ENCODE measurements around the gene PITX2.
A peak's percentile ranks its signal among the peaks of the same experiment; 100 is the strongest.

The PITX2 gene

GRCh38 chr4:110616238-110617074 is 6.4 kb downstream of the PITX2 start:
- DNase-seq (no peak), ATAC-seq (replicated peaks) (no peak)
- peaks cover 3% of the 10 kb centered on the region for H3K36me3 Mint-ChIP-seq (ENCODE audit: insufficient read depth)
- H3K27ac Mint-ChIP-seq: no peak overlapping the region
- no peaks in the 10 kb centered on the region for H3K9me3 Mint-ChIP-seq
- no peak overlapping the region for H3K4me3 Mint-ChIP-seq
- H3K4me1 Mint-ChIP-seq (ENCODE audit: low read depth in 2 of 2): peaks cover 4 to 12% of the 10 kb centered on the region in 2 donors
- peaks cover 90 to 95% of the 10 kb centered on the region in 2 donors for H3K27me3 Mint-ChIP-seq

- ATAC-seq (replicated peaks) (no peak), DNase-seq (no peak)
- Mint-ChIP-seq H3K27me3 (peaks cover 90 to 95% of the 10 kb centered on the region in 2 donors), H3K4me3 (peak overlapping the region in 1 of 2 donors; percentile 8), H3K27ac (no peak overlapping the region), H3K9me3 (no peaks in the 10 kb centered on the region), H3K4me1 (ENCODE audit: low read depth in 2 of 2) (peaks cover 4 to 14% of the 10 kb centered on the region in 2 donors), H3K36me3 (ENCODE audit: insufficient read depth) (peaks cover 3% of the 10 kb centered on the region)
These were observed 7.3 kb downstream of the PITX2 start for GRCh38 chr4:110615353-110616237.

- Mint-ChIP-seq H3K9me3 (no peaks in the 10 kb centered on the region), H3K27ac (no peak overlapping the region), H3K4me3 (no peak overlapping the region), H3K36me3 (ENCODE audit: insufficient read depth) (peaks cover 3% of the 10 kb centered on the region), H3K4me1 (ENCODE audit: low read depth in 2 of 2) (peaks cover 4 to 14% of the 10 kb centered on the region in 2 donors), H3K27me3 (peaks cover 89 to 95% of the 10 kb centered on the region in 2 donors)
- DNase-seq (no peak), ATAC-seq (replicated peaks) (no peak)
These were observed 7.9 kb downstream of the PITX2 start for GRCh38 chr4:110614976-110615352.

- Mint-ChIP-seq H3K4me1 (ENCODE audit: low read depth in 2 of 2) (peaks cover 4 to 12% of the 10 kb centered on the region in 2 donors), H3K36me3 (ENCODE audit: insufficient read depth) (peaks cover 3% of the 10 kb centered on the region), H3K27me3 (peaks cover 89 to 95% of the 10 kb centered on the region in 2 donors), H3K27ac (no peak overlapping the region), H3K9me3 (no peaks in the 10 kb centered on the region), H3K4me3 (no peak overlapping the region)
- no peak for ATAC-seq (replicated peaks)
- DNase-seq: no peak
These were observed 8.5 kb downstream of the PITX2 start for GRCh38 chr4:110614173-110614963.

GRCh38 chr4:110613745-110614144 is 9.1 kb downstream of the PITX2 start:
- DNase-seq (no peak), ATAC-seq (replicated peaks) (no peak)
- Mint-ChIP-seq H3K4me3 (no peak overlapping the region), H3K27me3 (peaks cover 89 to 95% of the 10 kb centered on the region in 2 donors), H3K36me3 (ENCODE audit: insufficient read depth) (peaks cover 3% of the 10 kb centered on the region), H3K27ac (no peak overlapping the region), H3K9me3 (no peaks in the 10 kb centered on the region), H3K4me1 (ENCODE audit: low read depth in 2 of 2) (peaks cover 4 to 11% of the 10 kb centered on the region in 2 donors)

GRCh38 chr4:110612631-110613269 is 10.1 kb downstream of the PITX2 start:
- Mint-ChIP-seq H3K36me3 (ENCODE audit: insufficient read depth) (peaks cover 3% of the 10 kb centered on the region), H3K27me3 (peaks cover 88 to 95% of the 10 kb centered on the region in 2 donors), H3K4me1 (ENCODE audit: low read depth in 2 of 2) (peaks cover 0 to 5% of the 10 kb centered on the region in 2 donors), H3K9me3 (no peaks in the 10 kb centered on the region), H3K4me3 (no peak overlapping the region), H3K27ac (no peak overlapping the region)
- ATAC-seq (replicated peaks): no peak
- no peak for DNase-seq

- H3K27ac Mint-ChIP-seq: no peak overlapping the region
- H3K27me3 Mint-ChIP-seq: peaks cover 83 to 90% of the 10 kb centered on the region in 2 donors
- H3K36me3 Mint-ChIP-seq (ENCODE audit: insufficient read depth): peaks cover 3% of the 10 kb centered on the region
These were observed 10.9 kb downstream of the PITX2 start for GRCh38 chr4:110611968-110612447.

GRCh38 chr4:110610940-110611831 is 11.7 kb downstream of the PITX2 start:
- no peak overlapping the region for H3K27ac Mint-ChIP-seq
- peaks cover 0 to 5% of the 10 kb centered on the region in 2 donors for H3K4me1 Mint-ChIP-seq (ENCODE audit: low read depth in 2 of 2)
- peaks cover 3% of the 10 kb centered on the region for H3K36me3 Mint-ChIP-seq (ENCODE audit: insufficient read depth)
- ATAC-seq (replicated peaks) (no peak), DNase-seq (no peak)
- no peak overlapping the region for H3K4me3 Mint-ChIP-seq
- H3K27me3 Mint-ChIP-seq: peaks cover 75 to 82% of the 10 kb centered on the region in 2 donors
- no peaks in the 10 kb centered on the region for H3K9me3 Mint-ChIP-seq

More at GRCh38 chr4:110611968-110612447, 10.9 kb downstream of the PITX2 start:
- Mint-ChIP-seq H3K4me1 (ENCODE audit: low read depth in 2 of 2) (peaks cover 0 to 5% of the 10 kb centered on the region in 2 donors), H3K9me3 (no peaks in the 10 kb centered on the region), H3K4me3 (no peak overlapping the region)
- no peak for DNase-seq
- ATAC-seq (replicated peaks): no peak

- no peak for ATAC-seq (replicated peaks)
- Mint-ChIP-seq H3K27me3 (peaks cover 69 to 76% of the 10 kb centered on the region in 2 donors), H3K27ac (no peak overlapping the region), H3K4me3 (no peak overlapping the region), H3K9me3 (no peaks in the 10 kb centered on the region), H3K36me3 (ENCODE audit: insufficient read depth) (peaks cover 3% of the 10 kb centered on the region), H3K4me1 (ENCODE audit: low read depth in 2 of 2) (peaks cover 0 to 3% of the 10 kb centered on the region in 2 donors)
- DNase-seq: no peak
These were observed 12.3 kb downstream of the PITX2 start for GRCh38 chr4:110610620-110610939.

GRCh38 chr4:110609044-110609750 is 13.7 kb downstream of the PITX2 start:
- no peak overlapping the region for H3K4me3 Mint-ChIP-seq
- H3K9me3 Mint-ChIP-seq: no peaks in the 10 kb centered on the region
- peaks cover 55 to 62% of the 10 kb centered on the region in 2 donors for H3K27me3 Mint-ChIP-seq
- H3K27ac Mint-ChIP-seq: no peak overlapping the region
- H3K4me1 Mint-ChIP-seq (ENCODE audit: low read depth in 2 of 2): peaks cover 0 to 2% of the 10 kb centered on the region in 2 donors
- ATAC-seq (replicated peaks) (no peak), DNase-seq (no peak)
- no peaks in the 10 kb centered on the region for H3K36me3 Mint-ChIP-seq (ENCODE audit: insufficient read depth)

- Mint-ChIP-seq H3K9me3 (no peaks in the 10 kb centered on the region), H3K4me1 (ENCODE audit: low read depth in 2 of 2) (no peaks in the 10 kb centered on the region), H3K36me3 (ENCODE audit: insufficient read depth) (no peaks in the 10 kb centered on the region), H3K4me3 (no peak overlapping the region), H3K27ac (no peak overlapping the region), H3K27me3 (peaks cover 25 to 43% of the 10 kb centered on the region in 2 donors)
- ATAC-seq (replicated peaks): no peak
- no peak for DNase-seq
These were observed 17.8 kb downstream of the PITX2 start for GRCh38 chr4:110605077-110605476.
